Measurements from ENCODE around the gene LRRC10.
"Not testable (repeated sequence)": the region's sequence is repeated elsewhere in the genome, so short reads cannot be mapped to it uniquely, and the experiment has no call there.

The LRRC10 gene

DNA sequence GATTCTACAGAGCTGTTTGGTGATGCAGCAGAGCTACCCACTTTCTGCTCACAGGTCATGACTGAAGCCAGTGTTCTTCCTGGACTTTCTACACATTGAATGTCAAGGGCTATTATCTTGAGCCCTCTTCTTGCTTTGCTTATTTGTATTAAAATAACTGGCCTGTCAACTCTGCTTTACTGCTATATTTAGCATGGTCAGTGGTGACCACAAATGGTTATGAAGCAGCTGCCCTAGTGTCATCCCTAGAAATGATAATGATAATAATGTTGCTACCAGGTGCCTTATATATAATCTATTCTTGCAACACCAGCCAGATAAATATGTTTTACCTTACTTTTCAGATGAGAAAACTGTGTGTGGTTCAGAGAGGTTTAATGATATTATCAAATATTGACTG, 2.6 kb upstream of the LRRC10 start:
- no peak for DNase-seq

DNA sequence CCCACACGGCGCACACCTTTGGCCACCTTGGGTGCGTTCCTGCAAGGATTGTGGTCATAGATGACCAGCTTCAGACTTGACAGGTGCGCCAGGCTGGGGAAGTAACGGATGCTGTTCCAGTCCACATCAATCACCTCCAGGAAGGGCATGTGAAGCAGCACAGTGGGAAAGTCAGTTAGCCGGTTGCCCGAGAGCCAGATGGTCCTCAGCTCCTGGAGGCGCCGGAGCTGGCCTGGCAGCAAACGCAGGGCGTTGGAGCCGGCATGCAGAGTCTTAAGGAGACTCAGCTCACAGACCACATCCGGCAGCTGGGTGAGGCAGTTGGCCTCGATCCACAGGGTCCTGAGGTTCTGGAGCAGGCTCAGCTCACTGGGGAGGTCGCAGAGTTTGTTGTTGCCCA, 581 bp downstream of the LRRC10 start:
- no peak for DNase-seq

DNA sequence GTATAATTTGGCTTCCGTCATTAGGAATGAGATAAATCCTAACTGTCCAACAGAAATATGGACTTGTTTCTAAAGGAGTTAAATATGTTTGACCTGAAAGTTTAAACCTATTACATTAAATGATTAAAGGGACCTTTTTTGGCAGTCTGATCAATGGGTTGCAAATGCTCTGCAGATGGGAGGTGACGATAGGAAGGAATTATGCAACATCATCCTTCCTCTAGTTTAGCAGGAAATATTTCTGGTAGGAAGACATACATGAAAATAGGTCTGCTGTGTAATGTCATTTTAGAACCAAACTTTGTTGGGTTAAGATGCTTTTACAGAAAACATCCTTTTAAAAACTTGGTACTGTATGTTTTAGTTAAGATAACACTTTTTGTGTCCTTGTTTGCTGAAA, 2.6 kb downstream of the LRRC10 start:
- DNase-seq = no peak

DNA sequence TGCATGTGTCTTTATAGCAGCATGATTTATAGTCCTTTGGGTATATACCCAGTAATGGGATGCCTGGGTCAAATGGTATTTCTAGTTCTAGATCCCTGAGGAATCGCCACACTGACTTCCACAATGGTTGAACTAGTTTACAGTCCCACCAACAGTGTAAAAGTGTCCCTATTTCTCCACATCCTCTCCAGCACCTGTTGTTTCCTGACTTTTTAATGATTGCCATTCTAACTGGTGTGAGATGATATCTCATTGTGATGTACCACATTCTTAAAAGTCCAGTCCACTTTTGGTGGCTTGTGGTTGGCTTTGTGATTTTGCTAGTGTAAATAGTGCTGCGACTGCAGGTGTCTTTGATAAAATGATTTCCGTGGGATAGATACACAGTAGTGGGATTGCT, 6.4 kb downstream of the LRRC10 start:
- DNase-seq = not testable (repeated sequence)

DNA sequence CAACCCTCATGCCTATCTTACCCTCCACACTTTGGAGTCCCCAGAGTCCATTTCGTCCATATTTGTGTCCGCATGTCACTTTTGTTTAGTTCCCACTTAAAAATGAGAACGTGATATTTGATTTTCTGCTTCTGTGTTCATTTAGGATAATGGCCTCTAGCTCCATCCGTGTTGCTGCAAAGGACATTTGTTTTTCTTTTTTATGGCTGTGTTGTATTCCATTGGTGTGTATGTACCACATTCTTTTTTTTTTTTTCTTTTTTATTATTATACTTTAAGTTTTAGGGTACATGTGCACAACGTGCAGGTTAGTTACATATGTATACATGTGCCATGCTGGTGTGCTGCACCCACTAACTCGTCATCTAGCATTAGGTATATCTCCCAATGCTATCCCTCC, 7.2 kb downstream of the LRRC10 start:
- DNase-seq = not testable (repeated sequence)

DNA sequence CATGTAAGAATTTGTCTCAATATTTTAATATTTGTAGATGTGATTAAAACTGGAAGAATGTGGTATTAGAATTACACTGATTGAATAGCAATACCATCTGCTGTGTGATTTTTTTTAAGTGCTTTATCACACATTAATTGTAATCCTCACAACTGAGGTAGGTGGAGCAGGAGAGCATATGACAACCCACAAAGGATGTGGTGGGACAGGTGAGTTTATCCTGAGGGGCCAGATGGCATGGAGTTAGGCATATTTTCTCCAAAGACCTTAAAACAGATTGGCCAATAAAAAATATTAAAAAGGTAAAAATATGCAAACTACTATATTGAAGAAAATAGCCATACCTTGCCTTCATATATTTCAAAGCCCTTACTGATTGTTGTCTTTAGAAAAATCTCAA, 7.8 kb downstream of the LRRC10 start:
- DNase-seq = no peak

DNA sequence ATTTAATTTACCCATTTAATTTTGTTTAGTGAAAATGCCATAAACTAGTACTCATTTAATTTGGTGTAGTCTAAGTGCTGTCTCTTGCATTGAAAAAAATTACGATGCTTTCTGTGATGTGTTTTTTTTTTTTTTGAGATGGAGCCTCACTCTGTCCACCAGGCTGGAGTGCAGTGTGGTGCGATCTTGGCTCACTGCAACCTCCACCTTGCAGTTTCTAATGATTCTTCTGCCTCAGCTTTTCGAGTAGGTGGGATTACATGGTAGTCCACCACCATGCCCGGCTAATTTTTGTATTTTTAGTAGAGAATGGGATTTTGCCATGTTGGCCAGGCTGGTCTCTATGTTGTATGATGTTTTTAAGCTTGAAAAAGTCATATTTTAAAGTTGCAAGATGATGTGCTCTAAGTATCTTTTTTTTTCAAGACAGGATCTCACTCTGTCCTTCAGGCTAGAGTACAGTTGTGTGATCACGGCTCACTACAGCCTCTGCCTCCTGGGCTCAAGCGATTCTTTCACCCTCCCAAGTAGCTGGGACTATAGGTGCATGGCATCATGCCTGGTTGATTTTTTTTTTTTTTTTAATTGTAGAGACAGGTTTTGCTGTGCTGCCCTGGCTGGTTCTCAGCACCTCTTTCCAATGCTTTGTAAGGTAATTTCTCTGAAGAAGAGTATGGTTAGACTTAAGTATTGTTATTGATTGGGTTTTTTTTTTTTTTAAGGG, 8.6 kb downstream of the LRRC10 start:
- DNase-seq = no peak

DNA sequence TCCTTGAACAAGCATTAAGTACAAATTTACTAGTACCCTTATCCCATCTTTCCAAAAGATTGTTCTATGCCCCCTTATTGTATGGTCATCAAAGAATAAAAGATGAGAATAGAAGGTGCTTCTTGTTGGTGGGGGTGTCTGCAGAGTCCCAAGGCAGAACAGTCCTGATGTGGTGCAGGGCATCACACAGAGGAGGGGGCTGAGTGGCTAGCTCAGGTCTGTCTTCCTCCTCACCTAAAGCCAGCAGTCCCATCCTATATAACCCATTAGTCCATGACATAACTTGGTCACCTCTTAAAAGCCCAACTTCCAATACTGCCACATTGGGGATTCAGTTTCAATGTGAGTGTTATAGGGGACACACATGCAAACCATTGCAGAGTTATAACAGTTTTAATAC, 9.9 kb downstream of the LRRC10 start:
- DNase-seq = no peak

DNA sequence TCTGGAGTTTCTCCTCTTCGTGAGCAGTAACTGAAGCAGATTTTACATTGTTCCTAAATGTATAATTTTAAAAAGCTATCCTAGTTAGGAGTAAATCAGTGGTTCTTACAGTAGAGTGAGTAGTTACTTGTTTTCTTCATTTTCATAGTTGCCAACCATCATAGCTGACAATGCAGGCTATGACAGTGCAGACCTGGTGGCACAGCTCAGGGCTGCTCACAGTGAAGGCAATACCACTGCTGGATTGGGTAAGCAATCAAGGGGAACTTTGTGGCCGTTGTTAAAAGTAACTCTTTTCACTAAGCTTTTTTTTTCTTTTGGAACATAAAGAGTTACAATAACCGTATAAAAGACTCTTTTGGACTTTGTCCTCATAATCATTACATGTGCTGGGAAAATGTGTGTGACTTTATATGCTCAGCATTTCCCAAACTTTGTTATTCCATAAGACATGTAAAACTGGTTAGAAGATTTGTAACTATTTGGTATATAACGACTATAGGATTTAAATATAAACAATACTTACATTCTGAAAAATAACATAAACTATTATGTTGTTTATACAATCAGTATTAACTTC, 12.4 kb downstream of the LRRC10 start:
- DNase-seq = no peak

DNA sequence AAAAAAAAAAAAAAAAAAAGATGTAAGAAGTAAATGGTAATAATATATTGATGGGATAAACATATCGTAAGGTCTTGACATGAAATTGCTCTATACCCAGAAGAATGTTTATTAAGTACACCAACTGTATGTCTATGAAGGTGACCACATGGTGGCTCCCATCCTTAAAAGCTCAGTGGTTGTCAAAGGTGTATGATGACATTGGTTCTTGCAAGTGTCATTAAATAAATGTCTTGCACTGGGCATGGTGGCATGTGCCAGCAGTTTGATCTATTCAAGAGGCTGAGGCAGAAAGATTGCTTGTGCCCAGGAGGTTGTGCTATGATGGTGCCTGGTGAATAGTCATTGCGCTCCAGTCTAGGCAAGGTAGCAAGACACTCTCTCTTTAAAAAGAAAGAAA, 15.0 kb downstream of the LRRC10 start:
- no peak for DNase-seq

DNA sequence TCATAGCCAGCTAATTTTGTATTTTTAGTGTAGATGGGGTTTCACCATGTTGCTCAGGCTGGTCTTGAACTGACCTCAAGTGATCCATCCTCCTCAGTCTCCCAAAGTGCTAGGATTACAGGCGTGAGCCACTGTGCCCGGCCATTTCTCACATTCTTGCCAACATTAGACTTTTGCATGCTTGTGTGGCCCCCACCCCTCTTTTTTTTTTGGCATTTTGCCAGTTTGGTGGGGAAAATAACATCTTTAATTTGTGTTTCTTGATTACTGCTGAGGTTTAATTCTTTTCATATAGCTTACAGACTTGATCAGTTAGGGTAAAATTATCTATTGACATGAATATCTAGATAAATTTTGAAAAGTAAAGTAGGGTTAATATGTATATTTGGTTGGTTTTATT, 21.6 kb downstream of the LRRC10 start:
- no peak for DNase-seq

DNA sequence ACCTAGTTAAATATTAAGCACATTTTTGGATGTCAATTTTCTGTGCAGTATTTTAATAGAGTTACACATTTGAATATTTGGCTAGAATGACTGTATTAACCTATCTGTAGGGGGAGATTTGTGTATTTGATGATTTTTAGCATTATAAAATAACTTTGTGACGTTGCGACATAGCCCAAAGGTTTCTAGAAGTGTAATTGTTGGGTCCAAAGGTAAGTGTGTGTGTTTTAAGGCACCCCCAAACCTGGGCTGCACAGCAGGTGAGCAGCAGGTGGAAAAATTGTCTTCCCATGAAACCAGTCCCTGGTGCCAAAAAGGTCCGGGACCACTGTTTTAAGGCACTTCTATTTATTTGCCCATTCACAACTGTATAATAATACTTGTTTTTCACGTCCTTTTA, 22.2 kb downstream of the LRRC10 start:
- no peak for DNase-seq

DNA sequence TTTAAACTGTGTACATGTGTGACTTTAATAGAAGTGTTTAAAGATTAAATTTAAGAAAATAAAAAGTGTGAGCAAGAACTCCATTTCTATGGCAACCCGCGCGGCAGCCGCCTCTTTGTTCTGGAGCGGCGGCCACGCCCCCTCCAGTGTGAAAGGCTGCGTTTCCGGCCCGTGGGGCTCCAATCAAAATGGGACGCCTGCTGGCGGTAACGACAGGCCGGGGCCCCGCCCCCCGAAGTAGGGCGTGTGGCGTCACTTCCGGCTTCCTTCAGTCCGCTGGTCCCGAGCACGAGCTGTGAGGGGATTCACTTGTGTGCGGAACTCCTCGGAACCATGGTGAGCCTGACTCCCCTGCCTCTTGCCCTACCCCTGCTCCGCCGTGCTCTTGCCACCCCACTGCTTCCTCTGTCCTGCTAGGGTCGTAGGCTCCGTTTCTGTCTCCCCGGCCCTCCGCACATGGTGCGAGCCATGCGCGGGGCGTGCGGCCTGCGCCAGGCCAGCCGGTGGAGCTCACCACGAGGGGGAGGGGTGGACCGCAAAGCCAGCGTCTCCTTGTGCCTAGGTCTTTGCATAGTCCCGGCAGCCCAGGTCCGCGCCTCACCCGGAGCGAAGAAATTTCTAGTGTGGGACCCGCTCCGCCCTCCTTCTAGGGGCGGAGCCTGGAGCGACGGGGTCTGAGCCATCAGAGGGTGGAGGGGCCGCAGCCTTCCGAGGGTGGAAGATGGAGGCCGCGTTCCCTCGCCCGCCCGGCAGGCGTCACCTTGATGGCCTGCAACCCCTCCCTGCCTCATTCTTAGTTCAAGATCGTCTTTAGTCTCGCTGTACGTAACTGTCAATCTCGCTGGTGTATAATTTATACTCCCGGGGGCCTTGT, 25.3 kb downstream of the LRRC10 start, which contains the start of gene CCT2:
Gene CCT2, plus strand, starts transcription at position 271 of the 874 bp plus-strand sequence. Its CDS starts 63 bp downstream, at position 334.
- DNase-seq = peak; percentile 100

DNA sequence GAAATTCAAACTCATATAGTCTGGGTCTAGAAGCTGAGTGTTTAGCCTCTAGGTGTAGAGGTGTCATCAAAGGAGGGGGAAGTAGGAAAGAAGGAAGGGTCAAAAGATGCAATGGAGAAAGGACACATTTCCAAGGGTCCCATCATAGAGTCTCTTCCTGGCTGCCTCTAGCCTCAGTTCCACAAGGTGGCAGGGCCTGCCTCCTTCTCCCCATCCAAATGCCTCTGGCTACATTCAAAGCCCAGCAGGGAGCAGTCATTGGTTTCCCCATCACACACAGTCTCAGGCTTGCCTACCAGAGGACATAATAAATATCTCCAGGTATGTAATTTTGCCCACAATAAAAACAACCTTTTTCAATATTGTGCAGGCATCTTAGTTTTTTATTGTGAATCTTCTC, 27.5 kb downstream of the LRRC10 start:
- DNase-seq = no peak

DNA sequence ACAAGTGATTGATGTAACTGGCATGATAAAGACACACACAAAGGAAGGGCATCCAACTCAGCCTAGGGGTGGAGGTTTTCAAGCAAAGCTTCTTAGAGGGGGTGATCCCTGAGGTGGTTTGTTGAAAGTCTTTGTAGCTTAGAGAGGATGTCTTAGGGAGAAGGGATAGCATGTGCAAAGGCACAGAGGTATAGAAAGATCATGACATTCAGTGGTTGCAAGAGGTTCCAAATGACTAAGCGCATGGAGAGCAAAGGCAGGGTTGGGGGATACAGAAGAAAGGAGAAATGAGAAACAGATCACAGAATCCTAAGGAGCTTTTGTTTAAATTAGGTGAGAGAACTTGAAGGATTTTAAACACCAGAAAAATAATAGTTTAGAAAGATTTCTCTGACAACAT, 30.6 kb downstream of the LRRC10 start:
- no peak for DNase-seq

DNA sequence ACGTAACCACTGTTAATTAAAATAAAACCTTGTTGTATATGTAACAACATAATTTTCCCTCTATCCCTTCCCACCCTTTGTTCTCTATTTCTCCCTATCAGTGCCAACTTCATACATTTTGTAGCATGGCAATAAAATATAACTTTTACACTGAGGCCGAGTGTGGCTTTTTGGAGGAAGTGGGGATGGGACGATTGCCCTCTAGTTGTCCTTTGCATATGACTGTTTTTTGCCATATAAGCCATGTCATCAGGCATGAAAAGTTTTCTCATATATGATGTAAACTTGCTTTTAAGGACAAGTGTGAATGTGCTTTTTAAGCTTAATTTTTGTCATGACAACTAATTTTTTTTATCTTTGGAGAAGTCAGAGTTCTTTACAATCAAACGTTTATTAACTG, 31.7 kb downstream of the LRRC10 start:
- no peak for DNase-seq

DNA sequence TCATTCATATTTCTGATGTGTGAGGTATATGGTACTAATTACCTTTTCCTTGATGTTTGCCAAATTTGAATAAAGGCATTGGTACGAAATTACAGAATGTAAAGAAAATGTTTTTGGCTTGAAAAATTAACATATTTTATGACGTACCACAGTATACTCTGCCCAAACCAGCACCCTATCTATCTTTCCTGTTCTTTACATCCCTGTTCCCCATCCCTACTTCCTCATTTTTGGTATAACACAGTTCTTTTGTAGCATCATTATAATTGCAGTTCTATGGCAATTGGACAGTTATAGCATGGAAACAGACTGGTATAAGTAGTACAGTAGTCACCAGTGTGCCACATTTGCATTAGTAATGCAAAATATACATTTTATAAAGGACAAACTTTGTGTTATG, 32.4 kb downstream of the LRRC10 start:
- no peak for DNase-seq

DNA sequence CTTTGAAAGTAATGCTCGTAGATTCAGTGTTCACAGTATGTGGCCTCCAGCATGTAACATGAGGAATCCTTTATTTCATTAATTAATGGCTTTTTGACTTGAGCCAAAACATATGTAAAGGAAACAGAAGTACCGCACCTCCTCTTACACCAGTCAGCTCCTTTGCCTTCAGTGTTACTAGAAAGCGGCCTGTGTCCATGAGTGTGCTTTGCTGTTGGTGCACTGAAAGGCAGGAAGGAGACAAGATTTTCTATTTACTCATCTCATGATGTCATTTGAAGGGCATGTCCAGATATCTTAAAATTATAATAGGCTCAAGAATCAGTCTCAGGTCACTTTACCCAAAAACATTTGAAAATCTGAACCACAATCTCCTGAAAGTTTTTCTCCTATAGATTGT, 35.4 kb downstream of the LRRC10 start:
- no peak for DNase-seq

DNA sequence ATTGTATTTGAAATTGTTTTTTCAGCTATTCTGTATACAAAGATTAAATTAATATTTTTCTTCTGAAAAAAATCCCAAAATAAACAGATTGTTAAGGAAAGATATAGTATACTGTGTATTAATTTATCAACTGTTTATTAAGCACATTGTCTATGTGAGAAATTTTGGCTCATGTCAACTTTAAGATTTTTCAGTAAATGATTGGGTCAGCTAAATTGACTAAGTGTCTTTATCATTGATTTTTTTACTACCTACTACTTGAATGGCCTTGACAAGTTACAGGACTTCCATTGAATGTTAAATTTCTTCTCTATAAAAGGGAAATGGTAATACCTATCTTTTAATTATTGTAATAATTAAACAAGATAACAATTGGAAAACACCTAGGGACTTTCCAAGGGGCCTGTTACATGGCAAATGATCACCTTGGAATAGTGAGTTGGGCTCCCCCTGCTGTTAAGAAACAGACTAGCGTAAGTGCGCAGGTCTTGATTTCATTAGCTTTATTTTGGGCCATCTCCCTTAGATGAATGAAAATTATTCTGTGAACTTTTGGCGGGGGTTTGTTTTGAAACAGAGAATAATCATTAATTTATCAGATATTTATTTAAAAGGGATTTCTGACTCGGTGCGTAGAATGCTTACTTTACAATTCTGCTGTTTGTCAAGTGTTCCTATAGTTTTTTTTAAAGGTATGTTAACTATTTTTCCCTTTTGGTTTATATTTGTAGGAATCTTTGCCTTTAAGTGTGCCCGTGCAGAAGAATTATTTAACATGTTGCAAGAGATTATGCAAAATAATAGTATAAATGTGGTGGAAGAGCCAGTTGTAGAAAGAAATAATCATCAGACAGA, 39.9 kb downstream of the LRRC10 start:
- DNase-seq = no peak

DNA sequence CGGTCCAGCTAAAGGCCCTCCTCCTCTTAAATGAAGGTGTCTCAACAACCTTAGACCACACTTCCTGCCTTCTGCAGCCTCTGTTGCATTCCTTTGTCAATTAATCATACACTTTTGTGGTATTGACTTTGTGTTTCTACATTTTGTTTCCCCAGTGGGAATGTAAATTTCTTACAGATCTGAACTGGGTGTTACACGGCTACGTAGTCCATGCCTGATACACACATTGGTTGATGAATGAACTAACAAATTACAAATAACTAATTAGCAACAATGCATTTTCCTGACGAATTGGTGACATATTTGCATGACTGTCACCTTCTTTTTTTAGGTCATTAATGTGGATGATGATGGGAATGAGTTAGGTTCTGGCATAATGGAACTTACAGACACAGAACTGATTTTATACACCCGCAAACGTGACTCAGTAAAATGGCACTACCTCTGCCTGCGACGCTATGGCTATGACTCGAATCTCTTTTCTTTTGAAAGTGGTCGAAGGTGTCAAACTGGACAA, 40.6 kb downstream of the LRRC10 start:
- DNase-seq = no peak

DNA sequence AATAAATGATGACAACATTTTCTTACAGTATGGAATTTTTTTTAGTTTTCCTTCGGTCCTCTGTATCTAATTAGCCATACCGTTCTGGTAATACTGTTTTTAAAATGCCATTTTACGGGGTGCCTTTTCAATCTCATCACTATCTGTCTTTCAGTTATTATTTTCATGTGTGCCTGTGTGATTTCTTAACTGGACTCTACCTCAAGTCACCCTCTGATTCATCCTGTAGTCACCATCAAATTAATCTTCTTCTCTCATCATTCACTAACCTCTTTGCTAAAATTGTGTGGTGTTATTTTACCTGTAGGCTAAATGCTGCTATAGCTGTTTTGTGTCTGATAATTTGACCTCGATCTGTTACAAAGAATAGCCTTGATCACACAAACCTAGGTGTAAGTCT, 41.5 kb downstream of the LRRC10 start:
- no peak for DNase-seq

DNA sequence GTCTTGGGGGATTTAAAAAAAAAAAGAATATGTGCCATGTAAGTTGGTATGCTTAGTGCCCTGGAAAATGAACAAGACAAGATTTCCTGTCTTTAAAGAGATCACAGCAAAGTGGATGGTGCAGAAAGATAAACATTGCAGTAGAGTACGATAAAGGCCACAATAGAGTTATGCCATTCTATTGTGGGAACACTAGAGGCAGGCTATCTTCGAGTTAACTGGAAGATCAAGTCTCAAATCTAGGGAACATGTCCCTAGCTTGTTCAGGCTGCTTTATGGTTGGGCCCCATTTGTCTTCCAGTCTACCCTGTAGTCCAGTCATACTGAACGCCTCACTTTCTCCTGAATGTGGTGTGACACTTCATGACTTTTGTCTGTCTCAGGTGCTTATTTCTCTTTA, 44.1 kb downstream of the LRRC10 start:
- no peak for DNase-seq

All from GOT3 (cell line).